K562 (cell line): ENCODE data around the gene CCDC194. TPM values are rescaled to one million over a fixed set of nuclear protein-coding genes. Genes with fewer than 3 reads are reported as not detected.

ENCODE experiments used
- CLOCK ChIP-seq: fragments of 250-450 bp; sonication (Bioruptor Pico); IDR thresholded peaks from 2 replicates; pipeline ENCODE4 v1.4.0; 2020; ENCODE audit warnings: mild to moderate bottlenecking, moderate library complexity, borderline replicate concordance
- E2F3 ChIP-seq: fragments of 250-450 bp; sonication (Bioruptor Pico); IDR thresholded peaks from 2 replicates; pipeline ENCODE4 v1.4.0; 2020; ENCODE audit warnings: mild to moderate bottlenecking
- JUND ChIP-seq, 2 experiments: IDR thresholded peaks; 2 replicates in 1 of 2; 3 replicates in 1 of 2; pipeline ENCODE4 v1.6.1; 2011; ENCODE audit warnings: borderline replicate concordance in 2 of 2, low read depth in 2 of 2, low read length in 2 of 2, improper control_type of control experiment in 1 of 2, missing biosample characterization in 1 of 2, missing genetic modification characterization in 1 of 2, missing genetic modification reagents in 1 of 2
- MEIS2 ChIP-seq: fragments of 450-650 bp; IDR thresholded peaks from 2 replicates; pipeline ENCODE4 v1.6.1; 2014; ENCODE audit warnings: mild to moderate bottlenecking; ENCODE audit not compliant: partially characterized antibody
- POLR2AphosphoS5 ChIP-seq: IDR thresholded peaks from 2 replicates; pipeline ENCODE4 v1.6.1; 2011; ENCODE audit warnings: mild to moderate bottlenecking, low read depth, low read length, moderate library complexity; ENCODE audit not compliant: control insufficient read depth, insufficient read depth
- PPARD ChIP-seq: fragments of 250-450 bp; sonication (Bioruptor Pico); IDR thresholded peaks from 2 replicates; pipeline ENCODE4 v1.8.0; 2022; ENCODE audit warnings: inconsistent platforms, mild to moderate bottlenecking, moderate library complexity
- RBM15 ChIP-seq: fragments of 200-400 bp; formaldehyde crosslinking; IDR thresholded peaks from 2 replicates; pipeline ENCODE4 v1.6.1; 2018; ENCODE audit warnings: mild to moderate bottlenecking, low read length, moderate library complexity; ENCODE audit not compliant: insufficient read depth
- RFX7 ChIP-seq: fragments of 250-450 bp; sonication (Bioruptor Pico); IDR thresholded peaks from 2 replicates; pipeline ENCODE4 v1.5.1; 2021; ENCODE audit warnings: mild to moderate bottlenecking
- SMARCE1 ChIP-seq: fragments of 450-650 bp; IDR thresholded peaks from 2 replicates; pipeline ENCODE4 v1.7.1; 2016; ENCODE audit warnings: mild to moderate bottlenecking
- ZNF134 ChIP-seq: fragments of 250-450 bp; sonication (Bioruptor Pico); conservative IDR thresholded peaks from 2 replicates; pipeline ENCODE4 v1.4.0; 2020
- ZNF41 ChIP-seq: fragments of 250-450 bp; sonication (Bioruptor Pico); conservative IDR thresholded peaks from 2 replicates; pipeline ENCODE4 v1.4.0; 2020; ENCODE audit warnings: mild to moderate bottlenecking
- polyA plus RNA-seq, 8 experiments: library from polyadenylated mRNA; depleted of rRNA in 4 of 8; stranded (reverse) in 5 of 8; unstranded in 3 of 8; fragments of >200 nt; fragmentation: Nextera tagmentation in 2 of 8; fragmentation: Illumina TruSeq in 1 of 8; extraction: Ambion mirVana in 2 of 8; extraction: Trizol in 1 of 8; gene quantifications; 2 replicates each; pipeline versions ENCODE4 v1.2.1 to v1.2.3, GENCODE V29; 2011 to 2014; ENCODE audit warnings: inconsistent platforms in 1 of 8, missing spikeins in 1 of 8
- total RNA-seq, 7 experiments: library from RNA; depleted of rRNA in 6 of 7; stranded (reverse); fragments of >200 nt in 6 of 7; fragmentation: Illumina TruSeq in 2 of 7; extraction: Trizol in 2 of 7; gene quantifications; 2 replicates each; pipeline versions ENCODE4 v1.2.1 to v1.2.3, GENCODE V29; 2011 to 2021; ENCODE audit warnings: low replicate concordance in 1 of 7
- TF ChIP-seq, protein P1 (sequence below): fragments of 200-800 bp; sonication (Bioruptor generic); IDR thresholded peaks from 2 replicates; pipeline ENCODE4 v1.6.1; 2016; ENCODE audit warnings: missing genetic modification characterization, missing compliant biosample characterization
- TF ChIP-seq, protein P2 (sequence below), 2 experiments: fragments of 450-650 bp; IDR thresholded peaks; 2 replicates each; pipeline ENCODE4 v1.6.1; 2018; ENCODE audit warnings: mild to moderate bottlenecking in 2 of 2, low read depth in 1 of 2; ENCODE audit not compliant: partially characterized antibody in 2 of 2
- TF ChIP-seq, protein P3 (sequence below): fragments of 250-450 bp; sonication (Bioruptor Pico); IDR thresholded peaks from 2 replicates; pipeline ENCODE4 v1.5.0; 2021

CCDC194 gene
- total and polyA plus RNA-seq, 9 of the 15 experiments (the other 6 are each of a cell fraction or from before 2014, with no cell fraction given) = 0.13 to 1.3 (median 0.39) TPM; not detected in 3

GRCh38 chr19:17394891-17395415, 957 bp upstream of the CCDC194 start (continued):
- no peak for TF ChIP-seq RBM15
- TF ChIP-seq MEIS2 = no peak
- TF ChIP-seq, protein P1, sequence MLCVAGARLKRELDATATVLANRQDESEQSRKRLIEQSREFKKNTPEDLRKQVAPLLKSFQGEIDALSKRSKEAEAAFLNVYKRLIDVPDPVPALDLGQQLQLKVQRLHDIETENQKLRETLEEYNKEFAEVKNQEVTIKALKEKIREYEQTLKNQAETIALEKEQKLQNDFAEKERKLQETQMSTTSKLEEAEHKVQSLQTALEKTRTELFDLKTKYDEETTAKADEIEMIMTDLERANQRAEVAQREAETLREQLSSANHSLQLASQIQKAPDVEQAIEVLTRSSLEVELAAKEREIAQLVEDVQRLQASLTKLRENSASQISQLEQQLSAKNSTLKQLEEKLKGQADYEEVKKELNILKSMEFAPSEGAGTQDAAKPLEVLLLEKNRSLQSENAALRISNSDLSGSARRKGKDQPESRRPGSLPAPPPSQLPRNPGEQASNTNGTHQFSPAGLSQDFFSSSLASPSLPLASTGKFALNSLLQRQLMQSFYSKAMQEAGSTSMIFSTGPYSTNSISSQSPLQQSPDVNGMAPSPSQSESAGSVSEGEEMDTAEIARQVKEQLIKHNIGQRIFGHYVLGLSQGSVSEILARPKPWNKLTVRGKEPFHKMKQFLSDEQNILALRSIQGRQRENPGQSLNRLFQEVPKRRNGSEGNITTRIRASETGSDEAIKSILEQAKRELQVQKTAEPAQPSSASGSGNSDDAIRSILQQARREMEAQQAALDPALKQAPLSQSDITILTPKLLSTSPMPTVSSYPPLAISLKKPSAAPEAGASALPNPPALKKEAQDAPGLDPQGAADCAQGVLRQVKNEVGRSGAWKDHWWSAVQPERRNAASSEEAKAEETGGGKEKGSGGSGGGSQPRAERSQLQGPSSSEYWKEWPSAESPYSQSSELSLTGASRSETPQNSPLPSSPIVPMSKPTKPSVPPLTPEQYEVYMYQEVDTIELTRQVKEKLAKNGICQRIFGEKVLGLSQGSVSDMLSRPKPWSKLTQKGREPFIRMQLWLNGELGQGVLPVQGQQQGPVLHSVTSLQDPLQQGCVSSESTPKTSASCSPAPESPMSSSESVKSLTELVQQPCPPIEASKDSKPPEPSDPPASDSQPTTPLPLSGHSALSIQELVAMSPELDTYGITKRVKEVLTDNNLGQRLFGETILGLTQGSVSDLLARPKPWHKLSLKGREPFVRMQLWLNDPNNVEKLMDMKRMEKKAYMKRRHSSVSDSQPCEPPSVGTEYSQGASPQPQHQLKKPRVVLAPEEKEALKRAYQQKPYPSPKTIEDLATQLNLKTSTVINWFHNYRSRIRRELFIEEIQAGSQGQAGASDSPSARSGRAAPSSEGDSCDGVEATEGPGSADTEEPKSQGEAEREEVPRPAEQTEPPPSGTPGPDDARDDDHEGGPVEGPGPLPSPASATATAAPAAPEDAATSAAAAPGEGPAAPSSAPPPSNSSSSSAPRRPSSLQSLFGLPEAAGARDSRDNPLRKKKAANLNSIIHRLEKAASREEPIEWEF = no peak
- no peak for TF ChIP-seq ZNF41 (CRISPR knock-in tag)
- TF ChIP-seq JUND (IDR thresholded peaks at IDR 0.05; ENCODE audit: borderline replicate concordance, low read depth, low read length) = peak; percentile 43; the same call in 1 of the 2 replicates
- TF ChIP-seq JUND (tag; IDR thresholded peaks at IDR 0.05; ENCODE audit: borderline replicate concordance, low read depth, low read length) = no peak; the same call in 2 of the 3 replicates
- TF ChIP-seq ZNF134 (CRISPR knock-in tag) = no peak
- no peak for TF ChIP-seq PPARD (CRISPR knock-in tag)
- TF ChIP-seq, protein P2, sequence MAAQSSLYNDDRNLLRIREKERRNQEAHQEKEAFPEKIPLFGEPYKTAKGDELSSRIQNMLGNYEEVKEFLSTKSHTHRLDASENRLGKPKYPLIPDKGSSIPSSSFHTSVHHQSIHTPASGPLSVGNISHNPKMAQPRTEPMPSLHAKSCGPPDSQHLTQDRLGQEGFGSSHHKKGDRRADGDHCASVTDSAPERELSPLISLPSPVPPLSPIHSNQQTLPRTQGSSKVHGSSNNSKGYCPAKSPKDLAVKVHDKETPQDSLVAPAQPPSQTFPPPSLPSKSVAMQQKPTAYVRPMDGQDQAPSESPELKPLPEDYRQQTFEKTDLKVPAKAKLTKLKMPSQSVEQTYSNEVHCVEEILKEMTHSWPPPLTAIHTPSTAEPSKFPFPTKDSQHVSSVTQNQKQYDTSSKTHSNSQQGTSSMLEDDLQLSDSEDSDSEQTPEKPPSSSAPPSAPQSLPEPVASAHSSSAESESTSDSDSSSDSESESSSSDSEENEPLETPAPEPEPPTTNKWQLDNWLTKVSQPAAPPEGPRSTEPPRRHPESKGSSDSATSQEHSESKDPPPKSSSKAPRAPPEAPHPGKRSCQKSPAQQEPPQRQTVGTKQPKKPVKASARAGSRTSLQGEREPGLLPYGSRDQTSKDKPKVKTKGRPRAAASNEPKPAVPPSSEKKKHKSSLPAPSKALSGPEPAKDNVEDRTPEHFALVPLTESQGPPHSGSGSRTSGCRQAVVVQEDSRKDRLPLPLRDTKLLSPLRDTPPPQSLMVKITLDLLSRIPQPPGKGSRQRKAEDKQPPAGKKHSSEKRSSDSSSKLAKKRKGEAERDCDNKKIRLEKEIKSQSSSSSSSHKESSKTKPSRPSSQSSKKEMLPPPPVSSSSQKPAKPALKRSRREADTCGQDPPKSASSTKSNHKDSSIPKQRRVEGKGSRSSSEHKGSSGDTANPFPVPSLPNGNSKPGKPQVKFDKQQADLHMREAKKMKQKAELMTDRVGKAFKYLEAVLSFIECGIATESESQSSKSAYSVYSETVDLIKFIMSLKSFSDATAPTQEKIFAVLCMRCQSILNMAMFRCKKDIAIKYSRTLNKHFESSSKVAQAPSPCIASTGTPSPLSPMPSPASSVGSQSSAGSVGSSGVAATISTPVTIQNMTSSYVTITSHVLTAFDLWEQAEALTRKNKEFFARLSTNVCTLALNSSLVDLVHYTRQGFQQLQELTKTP (IDR thresholded peaks at IDR 0.05; ENCODE audit: low read depth in 1 of 2, partially characterized antibody in 2 of 2) = peak; percentile 79 to 80
- TF ChIP-seq CLOCK (CRISPR knock-in tag) = no peak
- TF ChIP-seq, protein P3, sequence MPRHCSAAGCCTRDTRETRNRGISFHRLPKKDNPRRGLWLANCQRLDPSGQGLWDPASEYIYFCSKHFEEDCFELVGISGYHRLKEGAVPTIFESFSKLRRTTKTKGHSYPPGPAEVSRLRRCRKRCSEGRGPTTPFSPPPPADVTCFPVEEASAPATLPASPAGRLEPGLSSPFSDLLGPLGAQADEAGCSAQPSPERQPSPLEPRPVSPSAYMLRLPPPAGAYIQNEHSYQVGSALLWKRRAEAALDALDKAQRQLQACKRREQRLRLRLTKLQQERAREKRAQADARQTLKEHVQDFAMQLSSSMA (CRISPR knock-in tag) = no peak
- TF ChIP-seq RFX7 (CRISPR knock-in tag) = no peak
- peak; percentile 62; the same call in 1 of the 2 replicates for TF ChIP-seq SMARCE1
- no peak for TF ChIP-seq POLR2AphosphoS5
- 0 out of 2 replicates have a peak, but pooled peaks have one; percentile 54 for TF ChIP-seq E2F3 (CRISPR knock-in tag)
